Measurements from ENCODE around the gene KISS1R. TPM values are rescaled to one million over a fixed set of nuclear protein-coding genes. Genes with fewer than 3 reads are reported as not detected.

The KISS1R gene
- total RNA-seq, 1 donor from 2014 or later = 0.92 TPM

- TF ChIP-seq, protein P1, sequence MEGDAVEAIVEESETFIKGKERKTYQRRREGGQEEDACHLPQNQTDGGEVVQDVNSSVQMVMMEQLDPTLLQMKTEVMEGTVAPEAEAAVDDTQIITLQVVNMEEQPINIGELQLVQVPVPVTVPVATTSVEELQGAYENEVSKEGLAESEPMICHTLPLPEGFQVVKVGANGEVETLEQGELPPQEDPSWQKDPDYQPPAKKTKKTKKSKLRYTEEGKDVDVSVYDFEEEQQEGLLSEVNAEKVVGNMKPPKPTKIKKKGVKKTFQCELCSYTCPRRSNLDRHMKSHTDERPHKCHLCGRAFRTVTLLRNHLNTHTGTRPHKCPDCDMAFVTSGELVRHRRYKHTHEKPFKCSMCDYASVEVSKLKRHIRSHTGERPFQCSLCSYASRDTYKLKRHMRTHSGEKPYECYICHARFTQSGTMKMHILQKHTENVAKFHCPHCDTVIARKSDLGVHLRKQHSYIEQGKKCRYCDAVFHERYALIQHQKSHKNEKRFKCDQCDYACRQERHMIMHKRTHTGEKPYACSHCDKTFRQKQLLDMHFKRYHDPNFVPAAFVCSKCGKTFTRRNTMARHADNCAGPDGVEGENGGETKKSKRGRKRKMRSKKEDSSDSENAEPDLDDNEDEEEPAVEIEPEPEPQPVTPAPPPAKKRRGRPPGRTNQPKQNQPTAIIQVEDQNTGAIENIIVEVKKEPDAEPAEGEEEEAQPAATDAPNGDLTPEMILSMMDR (conservative IDR thresholded peaks at IDR 0.05; ENCODE audit: low read depth, low read length) = no peak
- DNase-seq (ENCODE audit: low read depth) = no peak
- no peak overlapping the region for H3K4me3 ChIP-seq (ENCODE audit: low read depth, low read length)
Measured at GRCh38 chr19:919199-920050, 2.3 kb downstream of the KISS1R start.

- TF ChIP-seq, protein P1 (conservative IDR thresholded peaks at IDR 0.05; ENCODE audit: low read depth, low read length) = no peak
- H3K4me3 ChIP-seq (ENCODE audit: low read depth, low read length) = no peak overlapping the region
- DNase-seq (ENCODE audit: low read depth) = no peak
Measured at GRCh38 chr19:920051-920864, 3.1 kb downstream of the KISS1R start.

- no peak for DNase-seq (ENCODE audit: low read depth)
- TF ChIP-seq, protein P1 (conservative IDR thresholded peaks at IDR 0.05; ENCODE audit: low read depth, low read length) = no peak
- H3K4me3 ChIP-seq (ENCODE audit: low read depth, low read length) = peak overlapping the region; percentile 87
Measured at GRCh38 chr19:924553-925086, 7.5 kb downstream of the KISS1R start.

DNA sequence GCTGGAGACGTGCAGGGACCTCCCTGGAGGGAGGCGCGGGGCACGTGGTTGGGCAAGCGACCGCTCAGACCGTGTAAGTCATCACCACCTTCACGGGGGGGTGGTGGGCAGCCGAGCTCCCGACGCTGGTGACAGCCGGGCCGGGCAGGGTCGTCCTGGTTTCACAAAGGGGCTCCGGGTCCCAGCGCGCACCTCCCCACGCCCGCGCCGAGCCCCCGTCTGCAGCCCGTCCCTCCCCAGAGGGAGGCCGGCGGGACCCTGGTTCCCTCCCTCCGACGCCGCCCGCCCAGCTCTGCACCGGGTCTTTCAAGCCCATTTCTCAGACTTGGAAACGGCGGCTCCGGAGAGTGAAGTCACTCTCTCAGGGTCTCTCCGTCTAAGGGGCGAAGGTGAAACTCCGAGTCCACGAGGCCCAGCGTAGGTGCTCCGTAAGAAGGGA is 8.0 kb downstream of the KISS1R start:
- peak overlapping the region; percentile 87 for H3K4me3 ChIP-seq (ENCODE audit: low read depth, low read length)
- no peak for DNase-seq (ENCODE audit: low read depth)
- TF ChIP-seq, protein P1 (conservative IDR thresholded peaks at IDR 0.05; ENCODE audit: low read depth, low read length) = no peak

DNA sequence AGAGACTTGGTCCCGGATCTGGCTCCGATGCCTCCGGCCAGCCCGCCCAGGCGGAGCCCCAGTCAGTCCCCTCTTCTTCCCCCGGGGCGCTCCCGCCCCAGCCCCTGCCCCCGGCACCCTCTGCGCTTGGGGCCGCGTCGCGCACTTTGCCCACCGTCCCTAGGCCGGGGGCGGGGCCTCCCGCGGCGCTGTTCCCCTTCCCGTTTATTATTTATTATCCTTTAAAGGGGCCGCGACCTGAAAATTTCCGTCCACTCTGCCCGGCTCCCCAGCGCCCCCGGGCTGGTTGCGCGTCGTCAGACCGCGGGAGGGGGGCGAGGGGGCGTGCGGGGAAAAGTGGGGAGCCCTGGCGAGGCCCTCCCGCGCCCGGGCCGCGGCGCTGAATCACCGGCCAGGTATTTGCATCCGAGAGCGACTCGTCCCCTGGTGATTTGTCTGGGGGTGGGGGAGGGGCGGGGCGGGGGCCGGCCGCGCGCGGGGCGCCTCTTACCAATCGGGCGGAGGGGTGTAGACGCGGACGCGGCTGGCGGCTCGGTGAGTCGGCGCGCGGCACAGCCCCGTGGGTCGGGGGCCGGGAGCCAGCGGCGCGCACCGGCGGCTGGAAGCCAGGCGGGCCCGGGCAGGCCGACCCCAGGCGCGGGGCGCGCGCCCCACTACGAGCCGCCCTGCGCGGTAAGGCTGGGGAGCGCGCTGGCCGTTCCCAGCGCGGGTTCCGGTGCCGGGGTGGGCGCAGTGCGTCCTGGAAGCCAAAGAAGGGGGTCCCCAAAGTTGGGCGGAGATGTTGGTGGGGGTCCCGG is 8.6 kb downstream of the KISS1R start, which contains the start of gene ARID3A:
Gene ARID3A (plus strand): TSS at position 510 of the 797 bp plus-strand sequence. CDS start 3,494 bp downstream, outside the sequence.
- peak within 1 kb of the TSS; percentile 87 for H3K4me3 ChIP-seq (ENCODE audit: low read depth, low read length)
- TF ChIP-seq, protein P1 (conservative IDR thresholded peaks at IDR 0.05; ENCODE audit: low read depth, low read length) = no peak
- DNase-seq (ENCODE audit: low read depth) = no peak

GRCh38 chr19:926323-926588 is 9.1 kb downstream of the KISS1R start:
- no peak for DNase-seq (ENCODE audit: low read depth)
- TF ChIP-seq, protein P1 (conservative IDR thresholded peaks at IDR 0.05; ENCODE audit: low read depth, low read length) = no peak
- H3K4me3 ChIP-seq (ENCODE audit: low read depth, low read length) = peak overlapping the region; percentile 87
